Activated T-cell treated with anti-CD3 and anti-CD28 coated beads, Interleukin-2, amount 50 U/mL, for 4 hours (primary cell): Measurements from ENCODE around the gene SLC38A2. TPM values are rescaled to one million over a fixed set of nuclear protein-coding genes. Genes with fewer than 3 reads are reported as not detected.
"Not testable (repeated sequence)": the region's sequence is repeated elsewhere in the genome, so short reads cannot be mapped to it uniquely, and the experiment has no call there.

Experiments used
- ATAC-seq, 2 donors: fragments of 200-7000 bp; cut with Tn5 transposase; one replicate each; pipeline ENCODE4 v1.10.0; 2021
- DNase-seq: peaks from one replicate; pipeline ENCODE4 v3.0.0-alpha.2; 2020
- H3K27me3 Mint-ChIP-seq: one replicate; pipeline ENCODE4 v1.8.0; 2021; ENCODE audit warnings: low read depth, mixed read lengths
- H3K36me3 Mint-ChIP-seq: one replicate; pipeline ENCODE4 v1.8.0; 2022; ENCODE audit warnings: mixed read lengths; ENCODE audit not compliant: insufficient read depth
- H3K4me1 Mint-ChIP-seq: one replicate; pipeline ENCODE4 v1.8.0; 2021; ENCODE audit warnings: low read depth, mixed read lengths
- H3K4me3 Mint-ChIP-seq: one replicate; pipeline ENCODE4 v1.8.0; 2021; ENCODE audit warnings: mild to moderate bottlenecking, moderate library complexity, mixed read lengths
- H3K9me3 Mint-ChIP-seq: one replicate; pipeline ENCODE4 v1.8.0; 2021; ENCODE audit warnings: mixed read lengths
- total RNA-seq, 3 donors: library from RNA; stranded (reverse); gene quantifications; one replicate each; pipeline ENCODE4 v1.2.1, GENCODE V29; 2021

SLC38A2 gene
- total RNA-seq, 3 donors from 2014 or later = 164 to 214 (median 175) TPM

- H3K9me3 Mint-ChIP-seq = peaks cover 3% of the 10 kb centered on the region
- no peak overlapping the region for H3K4me3 Mint-ChIP-seq
Measured at GRCh38 chr12:46403719-46404070, 31.1 kb upstream of the SLC38A2 start.

GRCh38 chr12:46402941-46403718 lies 30.6 kb upstream of the SLC38A2 start:
- no peak for ATAC-seq
- Mint-ChIP-seq H3K27me3 (no peaks in the 10 kb centered on the region), H3K4me3 (no peak overlapping the region), H3K36me3 (no peaks in the 10 kb centered on the region), H3K9me3 (peaks cover 3% of the 10 kb centered on the region), H3K4me1 (peaks cover 63% of the 10 kb centered on the region)
- DNase-seq = no peak

More at GRCh38 chr12:46403719-46404070, 31.1 kb upstream of the SLC38A2 start:
- Mint-ChIP-seq H3K4me1 (peaks cover 59% of the 10 kb centered on the region), H3K36me3 (no peaks in the 10 kb centered on the region), H3K27me3 (no peaks in the 10 kb centered on the region)
- no peak for DNase-seq
- ATAC-seq = no peak

DNA sequence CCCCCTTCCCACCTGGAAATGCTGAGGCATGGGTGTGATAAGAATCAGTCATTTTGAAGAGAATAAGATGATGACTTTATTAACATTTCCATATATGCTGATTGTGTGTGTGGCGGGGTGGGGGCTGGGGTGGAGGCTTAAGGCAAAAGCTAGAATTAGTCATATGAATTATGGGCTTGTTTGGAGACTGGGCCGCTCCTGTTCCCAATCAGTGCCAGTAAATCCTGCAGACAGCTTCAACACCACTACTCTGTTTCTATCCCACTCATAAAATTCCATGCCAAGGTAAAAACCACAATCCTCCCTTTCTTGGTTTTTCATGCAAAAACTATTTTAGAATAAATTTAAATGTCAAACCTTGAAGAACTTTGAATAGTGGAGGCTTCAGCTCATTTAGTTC lies 29.9 kb upstream of the SLC38A2 start:
- Mint-ChIP-seq H3K4me1 (peaks cover 57% of the 10 kb centered on the region), H3K36me3 (no peaks in the 10 kb centered on the region), H3K27me3 (no peaks in the 10 kb centered on the region), H3K9me3 (peaks cover 7% of the 10 kb centered on the region), H3K4me3 (no peak overlapping the region)
- DNase-seq (no peak), ATAC-seq (no peak)

GRCh38 chr12:46401662-46402061 lies 29.1 kb upstream of the SLC38A2 start:
- Mint-ChIP-seq H3K27me3 (no peaks in the 10 kb centered on the region), H3K9me3 (peaks cover 7% of the 10 kb centered on the region), H3K36me3 (no peaks in the 10 kb centered on the region), H3K4me3 (no peak overlapping the region), H3K4me1 (peaks cover 53% of the 10 kb centered on the region)
- no peak for ATAC-seq
- no peak for DNase-seq

GRCh38 chr12:46400406-46400805 lies 27.8 kb upstream of the SLC38A2 start:
- H3K27me3 Mint-ChIP-seq = no peaks in the 10 kb centered on the region
- H3K36me3 Mint-ChIP-seq = peaks cover 1% of the 10 kb centered on the region
- peaks cover 4% of the 10 kb centered on the region for H3K9me3 Mint-ChIP-seq
- ATAC-seq (no peak), DNase-seq (no peak)
- H3K4me3 Mint-ChIP-seq = no peak overlapping the region
- peaks cover 46% of the 10 kb centered on the region for H3K4me1 Mint-ChIP-seq

- H3K27me3 Mint-ChIP-seq, ATAC-seq, H3K4me3 Mint-ChIP-seq, H3K36me3 Mint-ChIP-seq, DNase-seq, H3K9me3 Mint-ChIP-seq: not testable (repeated sequence)
- H3K4me1 Mint-ChIP-seq = peaks cover 44% of the 10 kb centered on the region
Measured at GRCh38 chr12:46399461-46400248, 27.1 kb upstream of the SLC38A2 start.

DNA sequence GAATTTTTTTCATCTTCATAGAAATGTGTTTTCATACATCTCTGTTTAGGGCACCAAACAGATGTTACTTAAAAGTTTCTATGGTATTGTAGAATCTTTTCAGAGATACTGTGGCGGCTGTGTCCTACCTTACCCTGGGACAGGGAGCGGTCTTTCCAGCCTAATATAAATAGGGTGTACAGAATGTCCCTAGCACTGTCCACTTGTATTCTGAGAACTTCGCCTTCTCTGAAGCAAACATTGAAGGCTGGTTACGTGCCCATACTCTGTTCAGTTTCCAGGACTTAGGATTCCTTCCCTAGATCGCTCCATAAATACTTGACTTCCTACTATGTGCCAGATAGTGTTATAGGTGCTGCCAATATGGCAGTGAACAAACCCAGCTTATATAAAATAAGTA lies 24.3 kb upstream of the SLC38A2 start:
- Mint-ChIP-seq H3K27me3 (no peaks in the 10 kb centered on the region), H3K4me3 (no peak overlapping the region), H3K36me3 (peaks cover 15% of the 10 kb centered on the region), H3K4me1 (peaks cover 25% of the 10 kb centered on the region), H3K9me3 (peaks cover 4% of the 10 kb centered on the region)
- no peak for DNase-seq
- no peak for ATAC-seq

DNA sequence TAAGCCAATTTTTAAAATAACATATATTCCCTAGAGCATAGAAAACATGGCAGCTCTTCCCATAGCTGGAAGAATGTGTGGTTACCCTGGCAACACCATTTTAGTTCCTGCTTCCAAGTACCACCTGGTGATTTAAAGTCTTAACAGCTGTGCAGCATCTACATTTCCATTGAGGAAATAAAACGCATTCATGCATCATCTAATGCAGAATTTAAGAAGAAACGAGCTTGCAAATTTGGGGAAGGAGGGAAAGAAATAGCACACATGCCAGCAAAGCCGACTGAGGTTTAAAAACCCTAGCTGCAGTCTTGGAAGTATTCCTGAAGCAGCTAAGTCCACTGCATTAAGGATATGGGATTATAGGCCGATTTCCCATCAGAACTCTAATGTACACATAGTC lies 22.8 kb upstream of the SLC38A2 start:
- Mint-ChIP-seq H3K4me3 (no peak overlapping the region), H3K9me3 (peaks cover 4% of the 10 kb centered on the region), H3K27me3 (no peaks in the 10 kb centered on the region), H3K36me3 (peaks cover 21% of the 10 kb centered on the region), H3K4me1 (peaks cover 20% of the 10 kb centered on the region)
- DNase-seq (no peak), ATAC-seq (no peak)

- Mint-ChIP-seq H3K4me1 (peaks cover 23% of the 10 kb centered on the region), H3K9me3 (no peaks in the 10 kb centered on the region), H3K27me3 (no peaks in the 10 kb centered on the region), H3K36me3 (peaks cover 23% of the 10 kb centered on the region), H3K4me3 (no peak overlapping the region)
- no peak for DNase-seq
- no peak for ATAC-seq
Measured at GRCh38 chr12:46391630-46392029, 19.1 kb upstream of the SLC38A2 start.

GRCh38 chr12:46390881-46391280 lies 18.3 kb upstream of the SLC38A2 start:
- ATAC-seq (no peak), DNase-seq (no peak)
- Mint-ChIP-seq H3K4me1 (peaks cover 23% of the 10 kb centered on the region), H3K27me3 (no peaks in the 10 kb centered on the region), H3K9me3 (no peaks in the 10 kb centered on the region), H3K36me3 (peaks cover 23% of the 10 kb centered on the region), H3K4me3 (no peak overlapping the region)

- Mint-ChIP-seq H3K27me3 (no peaks in the 10 kb centered on the region), H3K36me3 (peaks cover 21% of the 10 kb centered on the region), H3K4me3 (no peak overlapping the region), H3K4me1 (peaks cover 27% of the 10 kb centered on the region), H3K9me3 (no peaks in the 10 kb centered on the region)
- DNase-seq = no peak
- ATAC-seq = no peak
Measured at GRCh38 chr12:46390304-46390703, 17.7 kb upstream of the SLC38A2 start.

DNA sequence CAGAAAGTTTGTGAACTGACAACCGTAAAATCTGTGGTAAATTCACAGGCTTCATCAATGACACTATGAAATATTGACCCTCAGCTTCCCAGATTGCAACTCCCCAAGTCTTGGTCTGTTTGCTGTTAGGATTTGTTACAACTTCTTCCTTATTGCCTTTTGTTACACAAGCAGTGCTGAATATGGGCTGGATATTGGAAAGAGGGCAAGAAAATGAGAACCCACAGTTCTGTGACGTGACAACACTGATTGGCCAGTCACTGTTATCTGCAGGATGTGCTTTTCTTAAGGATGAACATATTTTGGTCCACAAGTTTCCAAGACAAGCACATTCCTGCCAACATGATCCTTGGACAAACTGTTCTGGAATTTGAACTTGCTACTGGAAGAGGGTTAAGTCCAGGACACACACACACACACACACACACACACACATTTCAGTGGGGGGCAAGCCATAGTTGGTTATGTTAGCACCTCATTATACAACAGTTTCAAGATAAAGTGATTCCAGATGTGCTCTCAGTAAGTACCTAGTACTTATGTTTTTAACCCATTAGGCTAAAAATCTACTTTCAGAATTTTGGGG lies 16.6 kb upstream of the SLC38A2 start:
- Mint-ChIP-seq H3K4me1 (peaks cover 30% of the 10 kb centered on the region), H3K9me3 (no peaks in the 10 kb centered on the region), H3K27me3 (no peaks in the 10 kb centered on the region), H3K36me3 (peaks cover 19% of the 10 kb centered on the region), H3K4me3 (no peak overlapping the region)
- DNase-seq = no peak
- ATAC-seq = no peak

DNA sequence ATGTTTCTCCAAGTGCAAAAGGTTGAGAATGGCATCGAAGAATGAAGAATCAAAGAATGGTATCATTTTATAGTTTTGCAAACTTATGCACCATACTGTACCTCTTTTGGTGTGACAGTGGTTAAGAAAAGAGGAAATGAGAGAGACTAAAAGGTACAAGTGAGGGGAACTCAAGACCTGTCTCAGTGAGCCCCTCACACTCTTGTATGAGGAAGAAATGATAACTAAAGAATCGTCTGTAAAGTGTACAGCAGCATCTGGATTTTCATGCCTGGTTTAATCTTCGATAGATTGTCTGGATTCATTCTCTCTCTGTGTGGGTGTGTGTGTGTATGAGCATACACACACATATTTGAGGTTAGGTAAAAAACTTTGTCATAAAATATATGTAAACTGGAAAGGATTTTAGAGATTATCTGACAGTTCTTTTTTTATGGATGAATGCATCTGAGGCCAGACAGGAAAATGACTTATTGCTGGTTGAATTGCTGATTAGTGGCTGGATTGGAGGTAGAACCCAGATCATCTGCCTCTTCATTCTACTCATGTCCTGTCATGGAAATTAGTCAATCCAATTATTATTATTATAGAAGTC lies 16.0 kb upstream of the SLC38A2 start:
- peaks cover 16% of the 10 kb centered on the region for H3K36me3 Mint-ChIP-seq
- no peaks in the 10 kb centered on the region for H3K27me3 Mint-ChIP-seq
- no peak overlapping the region for H3K4me3 Mint-ChIP-seq
- DNase-seq = no peak
- H3K4me1 Mint-ChIP-seq = peaks cover 32% of the 10 kb centered on the region
- ATAC-seq = no peak
- no peaks in the 10 kb centered on the region for H3K9me3 Mint-ChIP-seq

DNA sequence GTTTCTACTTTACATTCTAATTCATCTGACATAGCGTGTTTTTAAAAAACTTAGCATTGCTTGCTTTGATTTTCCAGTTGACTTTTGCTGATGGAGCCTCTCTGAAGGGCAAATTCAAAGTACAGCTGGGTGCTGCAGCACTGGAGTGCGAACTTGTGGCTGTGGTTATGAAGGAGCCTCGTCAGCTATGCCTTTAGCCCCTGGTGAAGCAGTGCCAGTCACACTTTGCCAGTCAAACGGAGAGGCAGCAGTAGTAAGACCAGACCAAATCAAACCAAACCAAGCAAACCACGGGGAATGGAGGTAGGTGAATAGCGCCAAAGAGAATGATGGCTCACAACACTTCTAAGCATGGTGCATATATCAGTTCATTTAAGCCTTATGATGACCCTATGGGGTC lies 15.1 kb upstream of the SLC38A2 start:
- Mint-ChIP-seq H3K4me1 (peaks cover 34% of the 10 kb centered on the region), H3K4me3 (no peak overlapping the region), H3K27me3 (no peaks in the 10 kb centered on the region), H3K9me3 (no peaks in the 10 kb centered on the region), H3K36me3 (peaks cover 13% of the 10 kb centered on the region)
- no peak for ATAC-seq
- DNase-seq = no peak
